ENCODE results near the gene ARID5B. TPM values are rescaled to one million over a fixed set of nuclear protein-coding genes. Genes with fewer than 3 reads are reported as not detected.

Gene ARID5B
- total RNA-seq, 1 experiment from 2014 or later = 168 TPM

DNA sequence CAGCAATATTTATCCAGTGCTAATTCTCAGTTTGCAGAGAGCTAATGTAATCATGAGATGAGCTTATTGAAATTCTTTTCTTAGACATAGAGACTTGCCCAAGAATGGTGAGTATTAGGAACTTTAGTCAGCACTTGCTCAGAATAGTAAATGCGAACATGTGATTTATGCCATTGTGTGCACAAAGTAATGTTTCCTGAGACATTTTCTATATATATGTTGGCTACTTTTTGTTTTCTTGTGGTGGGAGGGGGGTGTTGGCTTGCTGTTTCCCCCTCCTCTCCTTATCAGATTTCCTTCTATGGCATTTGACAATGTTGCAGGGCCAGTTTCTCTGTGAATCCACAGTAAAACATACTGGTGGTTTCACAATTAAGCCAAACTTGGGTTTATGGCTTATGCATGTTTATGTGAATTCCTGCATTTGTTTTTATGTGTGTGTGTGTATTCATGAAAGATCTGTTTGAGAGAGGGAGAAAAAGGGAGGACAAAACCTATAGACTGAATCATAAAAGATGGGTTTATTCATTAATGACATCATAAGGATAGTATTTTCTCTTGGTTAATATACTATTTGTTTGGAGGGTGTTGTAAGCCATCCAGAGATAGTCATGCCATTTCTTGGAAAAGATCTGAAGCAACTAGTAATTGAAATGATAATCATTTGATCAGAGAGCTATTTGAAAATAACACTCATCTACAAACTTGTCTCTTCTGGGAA is 36.3 kb downstream of the ARID5B start:
- Histone ChIP-seq H3K4me3 (ENCODE audit: low read depth, low read length) (no peak overlapping the region), H3K27me3 (replicated peaks; ENCODE audit: control insufficient read depth, insufficient read depth, low read length) (no peaks in the 10 kb centered on the region), H3K36me3 (ENCODE audit: control insufficient read depth, insufficient read depth, low read length) (peaks cover 8% of the 10 kb centered on the region; the same call in 1 of the 2 replicates), H3K4me1 (peaks cover 88% of the 10 kb centered on the region), H3K9me3 (no peaks in the 10 kb centered on the region)
- DNase-seq = peak; percentile 78 to 90
- Mint-ChIP-seq H3K4me3 (ENCODE audit: unreplicated experiment) (peak overlapping the region; percentile 37), H3K36me3 (ENCODE audit: insufficient read depth, unreplicated experiment) (peaks cover 99% of the 10 kb centered on the region), H3K9me3 (ENCODE audit: unreplicated experiment) (no peaks in the 10 kb centered on the region), H3K4me1 (ENCODE audit: low read depth, unreplicated experiment) (peaks cover 73% of the 10 kb centered on the region), H3K27ac (ENCODE audit: unreplicated experiment) (peak overlapping the region; percentile 33), H3K27me3 (ENCODE audit: insufficient read depth, unreplicated experiment) (no peaks in the 10 kb centered on the region)
- POLR2A ChIA-PET = interaction anchor here (0.5 to 1.3 kb wide), 6 partner anchors 13 to 331 kb away, joined by 3 to 16 read pairs (median 4); partner anchors contain the start of gene RTKN2
- TF ChIP-seq, protein P1, sequence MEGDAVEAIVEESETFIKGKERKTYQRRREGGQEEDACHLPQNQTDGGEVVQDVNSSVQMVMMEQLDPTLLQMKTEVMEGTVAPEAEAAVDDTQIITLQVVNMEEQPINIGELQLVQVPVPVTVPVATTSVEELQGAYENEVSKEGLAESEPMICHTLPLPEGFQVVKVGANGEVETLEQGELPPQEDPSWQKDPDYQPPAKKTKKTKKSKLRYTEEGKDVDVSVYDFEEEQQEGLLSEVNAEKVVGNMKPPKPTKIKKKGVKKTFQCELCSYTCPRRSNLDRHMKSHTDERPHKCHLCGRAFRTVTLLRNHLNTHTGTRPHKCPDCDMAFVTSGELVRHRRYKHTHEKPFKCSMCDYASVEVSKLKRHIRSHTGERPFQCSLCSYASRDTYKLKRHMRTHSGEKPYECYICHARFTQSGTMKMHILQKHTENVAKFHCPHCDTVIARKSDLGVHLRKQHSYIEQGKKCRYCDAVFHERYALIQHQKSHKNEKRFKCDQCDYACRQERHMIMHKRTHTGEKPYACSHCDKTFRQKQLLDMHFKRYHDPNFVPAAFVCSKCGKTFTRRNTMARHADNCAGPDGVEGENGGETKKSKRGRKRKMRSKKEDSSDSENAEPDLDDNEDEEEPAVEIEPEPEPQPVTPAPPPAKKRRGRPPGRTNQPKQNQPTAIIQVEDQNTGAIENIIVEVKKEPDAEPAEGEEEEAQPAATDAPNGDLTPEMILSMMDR (IDR thresholded peaks at IDR 0.05; ENCODE audit: insufficient read depth in 1 of 2, low read depth in 1 of 2, low read length in 1 of 2, severe bottlenecking in 1 of 2, unreplicated experiment in 1 of 2) = no peak
- BruUV-seq (replicated peaks) = no TSS peak
- CTCF ChIA-PET = interaction anchor here (0.6 to 2.1 kb wide), 9 partner anchors 14 to 187 kb away, joined by 3 to 8 read pairs (median 3); no protein-coding TSS in a partner anchor
- intact Hi-C loops (cut with micrococcal nuclease; ENCODE audit: unreplicated experiment) = loop anchor here (1.0 to 10.0 kb wide), 10 partner anchors 15 to 1205 kb away; no protein-coding TSS in a partner anchor

DNA sequence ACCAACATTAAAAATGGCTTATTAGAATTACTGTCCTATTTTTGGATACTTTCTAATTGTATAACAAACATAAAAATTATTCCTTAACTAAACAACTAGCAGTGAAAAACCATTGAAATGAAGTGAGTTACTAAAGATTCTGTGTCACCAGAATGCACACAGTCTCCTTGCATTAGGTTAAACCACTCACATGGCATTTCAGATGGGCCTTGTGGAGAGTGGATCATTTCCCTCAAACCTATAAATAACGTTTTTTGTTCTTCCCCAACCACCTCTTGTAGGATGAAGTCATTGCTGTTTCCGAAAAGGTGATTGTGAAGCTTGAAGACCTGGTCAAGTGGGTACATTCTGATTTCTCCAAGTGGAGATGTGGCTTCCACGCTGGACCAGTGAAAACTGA is 38.4 kb downstream of the ARID5B start:
- BruUV-seq (replicated peaks) = no TSS peak
- no peaks in the 10 kb centered on the region for H3K27me3 Mint-ChIP-seq (ENCODE audit: insufficient read depth, unreplicated experiment)
- no peak overlapping the region for H3K4me3 Mint-ChIP-seq (ENCODE audit: unreplicated experiment)

DNA sequence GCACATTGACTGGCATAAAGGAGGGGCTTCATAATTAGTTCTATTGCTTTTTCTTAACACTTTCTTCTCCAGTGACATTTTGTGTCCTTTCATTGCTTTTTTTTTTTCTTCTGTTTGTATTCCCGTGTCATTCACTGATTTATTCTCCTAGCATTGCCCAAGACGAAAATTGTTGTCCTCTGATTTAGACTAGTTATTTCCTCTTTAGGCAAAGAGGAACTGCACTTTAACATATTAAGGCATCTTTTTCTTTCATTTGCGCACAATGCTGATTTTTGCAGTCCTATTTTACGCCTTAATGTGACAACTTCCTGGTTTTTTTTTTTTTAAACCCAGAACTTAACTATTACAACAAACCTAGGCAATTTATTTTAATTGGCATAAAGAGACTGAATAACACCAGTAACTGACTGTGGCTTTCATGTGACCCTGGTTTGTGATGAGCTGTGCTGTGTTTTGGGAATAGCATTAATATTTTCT is 39.7 kb downstream of the ARID5B start:
- BruUV-seq (replicated peaks) = TSS peak; percentile 14
- TF ChIP-seq, protein P1 (IDR thresholded peaks at IDR 0.05; ENCODE audit: insufficient read depth in 1 of 2, low read depth in 1 of 2, low read length in 1 of 2, severe bottlenecking in 1 of 2, unreplicated experiment in 1 of 2) = no peak
- no peak overlapping the region for H3K4me3 ChIP-seq (ENCODE audit: low read depth, low read length)

More for the DNA sequence above, 38.4 kb downstream of the ARID5B start:
- Mint-ChIP-seq H3K36me3 (ENCODE audit: insufficient read depth, unreplicated experiment) (peaks cover 97% of the 10 kb centered on the region), H3K9me3 (ENCODE audit: unreplicated experiment) (no peaks in the 10 kb centered on the region), H3K27ac (ENCODE audit: unreplicated experiment) (peak overlapping the region; percentile 33), H3K4me1 (ENCODE audit: low read depth, unreplicated experiment) (peaks cover 69% of the 10 kb centered on the region)
- peaks cover 88% of the 10 kb centered on the region for H3K4me1 ChIP-seq
- CTCF ChIA-PET = no interaction called here
- intact Hi-C loops (cut with micrococcal nuclease; ENCODE audit: unreplicated experiment) = loop anchor here (10.0 kb wide), 1 partner anchor 875 kb away; no protein-coding TSS in a partner anchor
- no peak overlapping the region for H3K4me3 ChIP-seq (ENCODE audit: low read depth, low read length)
- TF ChIP-seq, protein P1 (IDR thresholded peaks at IDR 0.05; ENCODE audit: insufficient read depth in 1 of 2, low read depth in 1 of 2, low read length in 1 of 2, severe bottlenecking in 1 of 2, unreplicated experiment in 1 of 2) = no peak
- POLR2A ChIA-PET = no interaction called here
- no peaks in the 10 kb centered on the region for H3K9me3 ChIP-seq
- DNase-seq = no peak
- no peaks in the 10 kb centered on the region for H3K27me3 ChIP-seq (replicated peaks; ENCODE audit: control insufficient read depth, insufficient read depth, low read length)
- H3K36me3 ChIP-seq (ENCODE audit: control insufficient read depth, insufficient read depth, low read length) = peaks cover 5% of the 10 kb centered on the region

More for the DNA sequence above, 39.7 kb downstream of the ARID5B start:
- H3K27me3 Mint-ChIP-seq (ENCODE audit: insufficient read depth, unreplicated experiment) = no peaks in the 10 kb centered on the region
- H3K27ac Mint-ChIP-seq (ENCODE audit: unreplicated experiment) = no peak overlapping the region
- H3K36me3 ChIP-seq (ENCODE audit: control insufficient read depth, insufficient read depth, low read length) = peaks cover 3% of the 10 kb centered on the region
- DNase-seq = no peak
- H3K9me3 ChIP-seq = no peaks in the 10 kb centered on the region
- H3K36me3 Mint-ChIP-seq (ENCODE audit: insufficient read depth, unreplicated experiment) = peaks cover 95% of the 10 kb centered on the region
- CTCF ChIA-PET = no interaction called here
- POLR2A ChIA-PET = no interaction called here
- H3K4me1 ChIP-seq = peaks cover 76% of the 10 kb centered on the region
- peaks cover 64% of the 10 kb centered on the region for H3K4me1 Mint-ChIP-seq (ENCODE audit: low read depth, unreplicated experiment)
- no peaks in the 10 kb centered on the region for H3K9me3 Mint-ChIP-seq (ENCODE audit: unreplicated experiment)
- no peaks in the 10 kb centered on the region for H3K27me3 ChIP-seq (replicated peaks; ENCODE audit: control insufficient read depth, insufficient read depth, low read length)
- intact Hi-C loops (cut with micrococcal nuclease; ENCODE audit: unreplicated experiment) = no loop called here
- H3K4me3 Mint-ChIP-seq (ENCODE audit: unreplicated experiment) = no peak overlapping the region

All from Caco-2 (cell line).